ENCODE data around the gene HOXD10.

The HOXD10 gene

DNA sequence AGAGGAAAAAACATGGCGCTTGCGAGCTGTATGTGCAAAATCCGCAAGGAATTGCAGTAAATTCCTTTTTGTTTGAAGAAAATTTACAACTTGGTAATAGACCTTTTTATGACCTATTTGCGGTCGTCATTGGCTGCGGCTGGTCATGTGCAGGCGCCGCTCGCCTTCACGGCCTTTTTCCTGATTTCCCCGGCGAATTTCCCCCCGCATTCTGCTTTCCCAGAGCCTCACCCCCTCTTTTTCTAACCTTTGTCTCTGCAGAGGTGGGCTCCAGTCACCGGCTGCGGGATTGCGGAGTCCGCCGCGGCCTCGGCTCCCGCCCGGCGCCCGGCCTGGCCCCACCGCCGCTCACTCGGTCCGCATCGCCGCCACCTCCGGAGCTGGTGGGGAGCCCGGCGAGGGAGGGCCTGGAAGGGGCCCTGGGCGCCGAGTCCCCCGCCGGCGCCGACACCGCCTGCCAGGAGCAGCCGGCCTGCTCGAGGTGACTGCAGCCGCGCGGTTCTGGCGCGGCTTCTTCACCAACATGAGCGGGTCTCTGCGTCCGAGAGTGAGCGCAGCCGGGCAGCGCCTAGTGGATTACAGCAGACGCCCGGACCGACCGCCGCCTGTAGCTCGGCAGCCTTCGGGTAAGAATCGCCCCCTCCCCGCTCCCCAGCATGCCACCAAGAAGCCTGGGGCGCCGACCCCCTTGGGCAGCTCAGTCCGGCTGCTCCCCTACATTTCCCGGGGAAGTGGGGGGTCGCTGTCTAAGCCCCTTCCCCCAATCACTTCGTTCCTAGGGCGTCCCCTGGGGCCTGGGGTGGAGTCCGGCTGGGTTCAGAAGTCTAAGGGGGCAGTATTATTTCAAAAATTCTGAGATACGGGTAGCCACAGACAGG lies 20.0 kb downstream of the HOXD10 start:
- DNase-seq (ENCODE audit: low read depth in 2 of 2), result no peak

GRCh38 chr2:176137252-176137580 lies 20.6 kb downstream of the HOXD10 start:
- DNase-seq (ENCODE audit: low read depth in 2 of 2), result no peak

DNA sequence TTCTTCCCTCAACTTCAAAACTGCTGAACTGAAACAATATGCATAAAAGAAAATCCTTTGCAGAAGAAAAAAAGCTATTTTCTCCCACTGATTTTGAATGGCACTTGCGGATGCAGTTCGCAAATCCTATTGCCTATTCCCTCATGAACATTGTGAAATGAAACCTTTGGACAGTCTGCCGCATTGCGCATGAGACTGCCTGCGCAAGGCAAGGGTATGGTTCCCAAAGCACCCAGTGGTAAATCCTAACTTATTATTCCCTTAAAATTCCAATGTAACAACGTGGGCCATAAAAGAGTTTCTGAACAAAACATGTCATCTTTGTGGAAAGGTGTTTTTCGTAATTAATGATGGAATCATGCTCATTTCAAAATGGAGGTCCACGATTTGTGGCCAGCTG lies 21.3 kb downstream of the HOXD10 start:
- no peak for DNase-seq (ENCODE audit: low read depth in 2 of 2)

GRCh38 chr2:176138526-176138922 lies 21.9 kb downstream of the HOXD10 start:
- DNase-seq (ENCODE audit: low read depth in 2 of 2), result no peak

GRCh38 chr2:176138923-176139660 lies 22.5 kb downstream of the HOXD10 start:
- DNase-seq (ENCODE audit: low read depth in 2 of 2), result no peak

DNA sequence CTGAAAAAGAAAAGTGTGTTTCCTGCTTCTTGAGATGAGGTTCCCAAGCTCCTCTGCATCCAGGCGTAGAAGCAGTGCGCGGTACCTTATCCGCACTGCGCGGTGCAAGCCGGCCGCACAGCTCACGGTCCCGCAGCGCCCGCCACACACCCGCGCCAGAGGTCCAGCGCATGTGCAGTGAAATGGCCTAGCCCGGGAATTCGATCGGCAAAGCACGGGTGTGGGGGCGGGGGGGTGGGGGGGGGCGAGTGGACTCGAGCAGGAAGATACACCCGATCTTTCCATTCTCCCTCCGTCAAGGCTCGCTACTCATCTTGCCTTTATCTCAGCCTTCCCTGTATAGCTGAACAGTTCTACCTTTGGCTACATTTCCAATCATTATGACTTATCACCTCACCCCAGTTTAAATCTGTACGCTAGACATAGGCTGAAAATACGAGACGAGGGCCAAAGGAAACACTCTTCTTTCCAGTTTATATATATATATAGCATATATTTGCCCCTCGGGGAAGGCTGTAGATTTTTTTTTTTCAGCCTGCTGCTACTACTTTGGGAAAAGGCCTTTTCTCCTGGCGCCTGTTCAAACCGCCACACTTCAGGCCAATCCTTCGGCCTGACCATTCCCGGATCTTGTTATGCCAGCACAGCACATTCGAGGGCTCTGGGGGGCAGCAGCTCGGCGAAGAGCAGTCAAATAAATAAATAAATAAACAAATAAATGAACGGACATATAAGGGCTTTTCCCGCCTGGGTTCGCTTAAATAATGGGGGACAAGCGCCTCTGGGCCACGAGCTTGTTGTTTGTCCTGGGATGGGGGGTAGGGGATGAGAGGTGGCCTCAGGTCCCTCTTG lies 23.3 kb downstream of the HOXD10 start:
- DNase-seq (ENCODE audit: low read depth in 2 of 2), result no peak

GRCh38 chr2:176140513-176141317 lies 24.1 kb downstream of the HOXD10 start:
- DNase-seq (ENCODE audit: low read depth in 2 of 2), result no peak

GRCh38 chr2:176142281-176142680 lies 25.7 kb downstream of the HOXD10 start:
- no peak for DNase-seq (ENCODE audit: low read depth in 2 of 2)

GRCh38 chr2:176145085-176145969 lies 28.7 kb downstream of the HOXD10 start:
- no peak for DNase-seq (ENCODE audit: low read depth in 2 of 2)

DNA sequence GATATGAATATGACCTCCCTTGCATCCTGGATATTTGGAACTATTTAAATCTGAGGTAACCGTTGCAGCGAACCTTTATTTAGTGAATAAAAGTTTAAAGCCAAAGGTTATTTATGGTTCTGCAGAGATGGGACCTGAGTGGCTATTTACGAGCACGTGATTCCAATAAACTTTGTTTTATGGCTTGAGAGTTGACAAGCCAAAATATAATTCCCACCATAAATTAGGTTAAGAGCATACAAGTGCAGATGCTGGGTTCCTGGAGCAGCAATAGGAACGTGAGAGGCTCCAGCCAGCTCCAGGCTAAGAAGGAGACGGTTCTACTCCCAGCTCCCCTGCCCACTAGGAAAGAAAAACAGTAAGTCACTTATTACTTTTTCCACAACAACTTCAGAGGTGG lies 29.5 kb downstream of the HOXD10 start:
- no peak for DNase-seq (ENCODE audit: low read depth in 2 of 2)

GRCh38 chr2:176146645-176147044 lies 30.1 kb downstream of the HOXD10 start:
- no peak for DNase-seq (ENCODE audit: low read depth in 2 of 2)

GRCh38 chr2:176147210-176147799 lies 30.7 kb downstream of the HOXD10 start:
- no peak for DNase-seq (ENCODE audit: low read depth in 2 of 2)

DNA sequence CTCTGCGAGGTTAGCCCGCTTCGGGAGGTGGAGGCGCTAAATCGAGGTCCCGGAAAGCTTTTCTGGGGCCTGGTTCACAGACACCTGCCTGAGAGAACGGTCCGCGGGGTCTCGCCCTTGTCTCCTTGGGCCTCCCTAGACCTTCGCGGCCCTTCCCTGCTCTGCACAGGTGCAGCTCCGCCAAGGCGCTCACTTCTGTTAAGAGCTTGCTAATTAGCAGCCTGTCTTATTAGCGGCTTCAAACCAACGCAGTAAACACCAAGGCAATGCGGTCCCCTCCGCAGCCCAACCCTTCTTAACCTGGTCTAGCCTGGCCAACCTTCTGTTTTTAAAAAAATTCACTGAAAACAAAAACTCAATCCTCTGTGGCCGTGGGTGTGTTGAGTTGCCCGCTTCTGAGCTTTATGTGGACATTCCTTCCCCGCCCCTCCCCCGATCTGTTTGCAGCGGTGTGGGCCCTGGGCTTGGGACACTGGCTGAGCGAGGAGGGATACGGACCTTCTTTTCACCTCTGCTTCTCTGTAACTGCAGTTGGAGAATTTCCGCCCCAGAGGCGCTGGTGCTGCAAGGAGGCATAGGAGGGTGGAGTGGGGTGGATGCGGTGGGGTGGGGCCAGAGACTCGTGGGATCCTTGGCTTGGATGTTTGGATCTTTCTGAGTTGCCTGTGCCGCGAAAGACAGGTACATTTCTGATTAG lies 31.4 kb downstream of the HOXD10 start:
- DNase-seq (ENCODE audit: low read depth in 2 of 2), result no peak

- no peak for DNase-seq (ENCODE audit: low read depth in 2 of 2)
Measured at GRCh38 chr2:176148751-176149421, 32.3 kb downstream of the HOXD10 start.

DNA sequence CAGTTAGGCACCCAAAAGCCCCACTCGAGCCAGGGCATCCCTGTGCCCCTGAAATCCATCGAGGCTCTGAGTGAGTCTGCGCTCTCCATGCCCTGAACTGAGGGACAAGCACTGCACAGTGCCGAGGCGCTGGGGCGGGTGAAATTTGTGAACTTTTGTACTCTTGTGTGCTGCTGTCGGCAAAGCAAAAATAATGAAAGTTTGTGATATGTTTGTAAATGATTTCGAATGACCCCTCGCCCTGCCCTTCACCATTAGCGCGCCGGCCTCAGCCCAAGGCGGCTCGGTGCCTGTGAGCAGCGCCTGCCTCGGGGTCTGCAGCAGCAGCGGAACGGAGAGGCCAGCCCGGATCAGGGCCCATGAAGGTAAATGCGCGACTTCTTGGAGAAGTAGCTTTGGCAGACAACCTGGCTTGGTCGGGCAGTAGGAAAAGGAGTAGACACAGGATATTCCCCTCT lies 32.9 kb downstream of the HOXD10 start:
- no peak for DNase-seq (ENCODE audit: low read depth in 2 of 2)

DNA sequence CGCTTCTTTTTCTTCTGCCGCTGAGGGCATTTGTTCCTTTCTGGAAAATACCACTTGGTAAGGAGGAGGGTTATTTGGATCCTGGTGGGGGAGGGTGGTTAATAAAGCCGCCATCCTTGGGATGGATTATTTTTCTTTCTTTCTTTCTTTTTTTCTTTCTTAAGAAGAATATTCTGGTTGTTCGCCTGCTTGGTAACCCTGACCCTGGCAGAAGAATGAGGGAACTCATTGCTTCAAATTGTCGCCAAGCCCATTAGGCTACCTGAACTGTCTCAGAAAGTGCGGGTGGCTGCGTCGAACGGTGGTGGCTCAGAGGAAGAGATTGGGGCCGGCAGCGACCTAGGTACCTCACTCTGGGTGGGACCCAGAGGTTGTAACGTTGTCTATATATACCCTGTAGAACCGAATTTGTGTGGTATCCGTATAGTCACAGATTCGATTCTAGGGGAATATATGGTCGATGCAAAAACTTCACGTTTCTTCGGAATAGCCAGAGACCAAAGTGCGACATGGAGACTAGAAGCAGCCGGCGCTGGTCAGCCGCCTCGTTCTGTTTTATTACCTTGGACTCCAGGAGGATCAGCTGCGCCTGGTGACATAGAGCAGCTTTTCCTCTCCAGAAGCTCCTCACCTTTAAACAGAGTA lies 33.5 kb downstream of the HOXD10 start:
- DNase-seq (ENCODE audit: low read depth in 2 of 2), result no peak

GRCh38 chr2:176150584-176151441 lies 34.2 kb downstream of the HOXD10 start:
- DNase-seq (ENCODE audit: low read depth in 2 of 2), result no peak
